ENCODE measurements around the gene RNF180.

RNF180 gene

GRCh38 chr5:64165500-64166200, at the start of gene RNF180:
RNF180 (plus strand) TSS chr5:64165843; CDS start chr5:64200808, 34,965 bp downstream.
- no peak for DNase-seq

- no peak for DNase-seq
These were observed 40.1 kb upstream of the RNF180 start for GRCh38 chr5:64125521-64125920.

GRCh38 chr5:64126202-64126741, 39.4 kb upstream of the RNF180 start:
- no peak for DNase-seq

GRCh38 chr5:64140018-64140417, 25.6 kb upstream of the RNF180 start:
- no peak for DNase-seq

- no peak for DNase-seq
These were observed 21.0 kb upstream of the RNF180 start for GRCh38 chr5:64144425-64145215.

GRCh38 chr5:64145216-64145895, 20.3 kb upstream of the RNF180 start:
- no peak for DNase-seq

- no peak for DNase-seq
These were observed 18.3 kb upstream of the RNF180 start for GRCh38 chr5:64147379-64147778.

- no peak for DNase-seq
These were observed 17.7 kb upstream of the RNF180 start for GRCh38 chr5:64147849-64148441.

GRCh38 chr5:64149268-64149667, 16.4 kb upstream of the RNF180 start:
- DNase-seq, result no peak

GRCh38 chr5:64149857-64150521, 15.7 kb upstream of the RNF180 start:
- DNase-seq, result no peak

GRCh38 chr5:64156261-64156660, 9.4 kb upstream of the RNF180 start:
- no peak for DNase-seq

GRCh38 chr5:64158827-64159226, 6.8 kb upstream of the RNF180 start:
- no peak for DNase-seq

GRCh38 chr5:64160201-64160600, 5.4 kb upstream of the RNF180 start:
- no peak for DNase-seq

GRCh38 chr5:64161420-64161819, 4.2 kb upstream of the RNF180 start:
- DNase-seq, result no peak

GRCh38 chr5:64163135-64163534, 2.5 kb upstream of the RNF180 start:
- DNase-seq, result no peak

GRCh38 chr5:64163746-64164145, 1.9 kb upstream of the RNF180 start:
- no peak for DNase-seq

- DNase-seq, result no peak
These were observed 1.5 kb upstream of the RNF180 start for GRCh38 chr5:64164166-64164565.

GRCh38 chr5:64165160-64165499, 513 bp upstream of the RNF180 start:
- no peak for DNase-seq

- DNase-seq, result no peak
These were observed 737 bp downstream of the RNF180 start for GRCh38 chr5:64166201-64166959.

- DNase-seq, result no peak
These were observed 10.7 kb downstream of the RNF180 start for GRCh38 chr5:64176301-64176700.

- DNase-seq, result no peak
These were observed 15.2 kb downstream of the RNF180 start for GRCh38 chr5:64180661-64181343.

All from CD4-positive, alpha-beta T cell treated with Interleukin-15 for 1 hour (primary cell).